K562 (cell line): Measurements from ENCODE around the gene GAPDHS. TPM values are rescaled to one million over a fixed set of nuclear protein-coding genes. Genes with fewer than 3 reads are reported as not detected.

ENCODE experiments used
- C11orf30 ChIP-seq: fragments of 450-650 bp; IDR thresholded peaks from 2 replicates; pipeline ENCODE4 v1.6.1; 2016; ENCODE audit warnings: low read depth, mild to moderate bottlenecking
- CREM ChIP-seq: IDR thresholded peaks from 2 replicates; pipeline ENCODE4 v1.6.1; 2014; ENCODE audit warnings: antibody characterized with exemption, low read depth
- EWSR1 ChIP-seq: fragments of 450-650 bp; IDR thresholded peaks from 2 replicates; pipeline ENCODE4 v1.6.1; 2018; ENCODE audit warnings: borderline replicate concordance, mild to moderate bottlenecking, low read depth, moderate library complexity; ENCODE audit not compliant: partially characterized antibody
- EZH2 ChIP-seq: IDR thresholded peaks from 2 replicates; pipeline ENCODE4 v1.6.1; 2012; ENCODE audit warnings: low read depth, mild to moderate bottlenecking, inconsistent platforms, low read length, borderline replicate concordance
- GABPB1 ChIP-seq: sonication (generic); formaldehyde crosslinking; IDR thresholded peaks from 2 replicates; pipeline ENCODE4 v1.8.0; 2022; ENCODE audit warnings: mild to moderate bottlenecking, missing genetic modification reagents
- GTF2E2 ChIP-seq: fragments of 200-800 bp; sonication (Bioruptor generic); IDR thresholded peaks from 2 replicates; pipeline ENCODE4 v1.6.1; 2016; ENCODE audit warnings: missing genetic modification characterization, missing compliant biosample characterization
- HDAC2 ChIP-seq: fragments of 450-650 bp; IDR thresholded peaks from 2 replicates; pipeline ENCODE4 v1.6.1; 2016; ENCODE audit warnings: mild to moderate bottlenecking
- KLF16 ChIP-seq: IDR thresholded peaks from 2 replicates; pipeline ENCODE4 v1.6.1; 2016; ENCODE audit warnings: antibody characterized with exemption
- L3MBTL2 ChIP-seq: fragments of 450-650 bp; IDR thresholded peaks from 2 replicates; pipeline ENCODE4 v1.6.1; 2016; ENCODE audit warnings: mild to moderate bottlenecking, moderate library complexity
- MTA2 ChIP-seq: fragments of 450-650 bp; IDR thresholded peaks from 2 replicates; pipeline ENCODE4 v1.6.1; 2016; ENCODE audit warnings: low read depth
- POLR2G ChIP-seq: fragments of 200-400 bp; formaldehyde crosslinking; IDR thresholded peaks from 2 replicates; pipeline ENCODE4 v1.6.1; 2017; ENCODE audit warnings: low read depth, mild to moderate bottlenecking, antibody characterized with exemption, low read length, moderate library complexity
- RAD21 ChIP-seq, 2 experiments: fragments of 250-450 bp in 1 of 2; fragments of 450-650 bp in 1 of 2; sonication (Bioruptor Pico) in 1 of 2; formaldehyde crosslinking in 1 of 2; IDR thresholded peaks in 1 of 2; conservative IDR thresholded peaks in 1 of 2; 2 replicates each; pipeline versions ENCODE4 v1.4.0 to v1.8.0; 2020 to 2022; ENCODE audit warnings: mild to moderate bottlenecking in 2 of 2, moderate library complexity in 1 of 2
- RNF2 ChIP-seq: sonication (generic); IDR thresholded peaks from 2 replicates; pipeline ENCODE4 v1.6.1; 2016
- SMAD2 ChIP-seq: fragments of 150-350 bp; IDR thresholded peaks from 2 replicates; pipeline ENCODE4 v1.6.1; 2014; ENCODE audit warnings: low read depth, mild to moderate bottlenecking, low read length
- STAG1 ChIP-seq: sonication (generic); formaldehyde crosslinking; IDR thresholded peaks from 2 replicates; pipeline ENCODE4 v1.5.0; 2020; ENCODE audit warnings: missing genetic modification reagents, borderline replicate concordance
- SUPT5H ChIP-seq: fragments of 450-650 bp; IDR thresholded peaks from 2 replicates; pipeline ENCODE4 v1.6.1; 2016
- U2AF2 ChIP-seq: fragments of 200-400 bp; formaldehyde crosslinking; optimal IDR thresholded peaks from 2 replicates; pipeline ENCODE3; 2017; ENCODE audit warnings: low read depth, mild to moderate bottlenecking, low read length
- XRCC4 ChIP-seq: IDR thresholded peaks from one replicate; pipeline ENCODE4 v1.6.1; 2011; ENCODE audit not compliant: insufficient read depth, insufficient read length; ENCODE audit errors: extremely low read depth
- XRCC5 ChIP-seq: fragments of 200-400 bp; formaldehyde crosslinking; IDR thresholded peaks from 2 replicates; pipeline ENCODE4 v1.6.1; 2017; ENCODE audit warnings: low read depth, mild to moderate bottlenecking, low read length
- ZNF586 ChIP-seq: fragments of 450-650 bp; formaldehyde crosslinking; conservative IDR thresholded peaks from 2 replicates; pipeline ENCODE4 v1.4.0; 2020; ENCODE audit warnings: mild to moderate bottlenecking, moderate library complexity
- ZNF589 ChIP-seq: fragments of 200-800 bp; sonication (Bioruptor generic); IDR thresholded peaks from 2 replicates; pipeline ENCODE4 v1.6.1; 2016; ENCODE audit warnings: low read depth, missing genetic modification characterization, missing compliant biosample characterization
- polyA plus RNA-seq, 8 experiments: library from polyadenylated mRNA; depleted of rRNA in 4 of 8; stranded (reverse) in 5 of 8; unstranded in 3 of 8; fragments of >200 nt; fragmentation: Nextera tagmentation in 2 of 8; fragmentation: Illumina TruSeq in 1 of 8; extraction: Ambion mirVana in 2 of 8; extraction: Trizol in 1 of 8; gene quantifications; 2 replicates each; pipeline versions ENCODE4 v1.2.1 to v1.2.3, GENCODE V29; 2011 to 2014; ENCODE audit warnings: inconsistent platforms in 1 of 8, missing spikeins in 1 of 8
- total RNA-seq, 7 experiments: library from RNA; depleted of rRNA in 6 of 7; stranded (reverse); fragments of >200 nt in 6 of 7; fragmentation: Illumina TruSeq in 2 of 7; extraction: Trizol in 2 of 7; gene quantifications; 2 replicates each; pipeline versions ENCODE4 v1.2.1 to v1.2.3, GENCODE V29; 2011 to 2021; ENCODE audit warnings: low replicate concordance in 1 of 7
- TF ChIP-seq, protein P1 (sequence below): sonication (generic); formaldehyde crosslinking; IDR thresholded peaks from 2 replicates; pipeline ENCODE4 v1.8.1; 2023; ENCODE audit warnings: mild to moderate bottlenecking, missing genetic modification reagents, moderate library complexity
- TF ChIP-seq, protein P2 (sequence below): fragments of 450-650 bp; formaldehyde crosslinking; IDR thresholded peaks from 2 replicates; pipeline ENCODE4 v1.4.0; 2022; ENCODE audit warnings: missing genetic modification characterization
- TF ChIP-seq, protein P3 (sequence below): fragments of 450-650 bp; formaldehyde crosslinking; IDR thresholded peaks from 2 replicates; pipeline ENCODE4 v1.4.0; 2020; ENCODE audit warnings: mild to moderate bottlenecking

GAPDHS gene
- total and polyA plus RNA-seq, 9 of the 15 experiments (the other 6 are each of a cell fraction or from before 2014, with no cell fraction given), result 0.08 to 0.12 TPM; not detected in 7

DNA sequence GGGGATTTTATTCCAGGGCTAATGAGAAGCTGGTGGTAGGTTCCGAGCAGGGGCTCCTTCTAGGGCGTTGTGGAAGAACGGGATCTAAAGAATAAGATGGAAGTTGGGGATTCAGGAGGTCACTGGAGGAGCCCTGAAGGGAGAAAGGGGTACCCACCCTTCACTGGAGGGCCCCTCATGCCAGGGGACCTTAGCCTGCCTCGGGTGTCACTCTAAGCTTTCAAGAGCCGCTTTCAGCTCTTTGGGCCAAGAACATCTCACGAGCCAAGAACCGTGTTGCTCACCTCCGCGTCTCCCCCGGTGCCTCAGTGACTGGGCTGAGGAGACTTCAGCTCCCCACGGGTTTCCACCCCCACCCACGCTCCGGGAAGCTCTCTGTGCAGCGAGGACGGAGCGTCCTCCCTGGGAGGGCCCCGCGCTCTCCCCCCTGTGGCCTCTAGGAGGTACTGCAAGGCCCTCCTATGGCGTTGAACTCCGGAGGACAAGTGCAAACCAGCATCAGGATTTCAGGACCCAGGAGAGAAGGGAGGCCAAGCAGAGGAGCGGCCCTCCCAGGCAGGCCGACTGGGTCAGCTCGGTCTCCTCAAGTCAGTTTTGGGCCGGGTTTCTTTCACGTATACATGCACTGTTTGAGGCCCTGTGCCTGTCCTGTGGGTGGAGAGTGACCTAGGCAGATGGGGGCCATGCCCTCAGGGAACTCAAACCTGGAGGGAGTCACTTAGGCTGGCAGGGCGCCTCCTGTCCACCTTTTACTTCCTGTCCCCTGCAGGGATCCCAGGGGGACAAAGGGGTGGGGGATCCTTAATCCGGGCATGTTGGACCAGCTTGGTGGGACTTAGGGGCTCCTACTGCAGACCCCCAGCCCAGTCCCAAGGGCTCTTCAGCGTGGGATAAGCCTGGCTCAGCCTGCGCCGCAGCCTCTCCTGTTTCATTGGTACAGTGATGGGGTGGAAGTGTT lies 37.9 kb upstream of the GAPDHS start (continued):
- TF ChIP-seq POLR2G, result no peak
- peak; percentile 51; the same call in 1 of the 2 replicates for TF ChIP-seq STAG1 (CRISPR knock-in tag)
- 0 out of 2 replicates have a peak, but pooled peaks have one; percentile 56 for TF ChIP-seq EZH2
- no peak for TF ChIP-seq C11orf30
- TF ChIP-seq EWSR1, result no peak
- no peak for TF ChIP-seq U2AF2
- peak; percentile 36; the same call in 1 of the 2 replicates for TF ChIP-seq HDAC2
- 0 out of 2 replicates have a peak, but pooled peaks have one; percentile 13 for TF ChIP-seq L3MBTL2
- TF ChIP-seq SUPT5H, result no peak
- TF ChIP-seq, protein P1, sequence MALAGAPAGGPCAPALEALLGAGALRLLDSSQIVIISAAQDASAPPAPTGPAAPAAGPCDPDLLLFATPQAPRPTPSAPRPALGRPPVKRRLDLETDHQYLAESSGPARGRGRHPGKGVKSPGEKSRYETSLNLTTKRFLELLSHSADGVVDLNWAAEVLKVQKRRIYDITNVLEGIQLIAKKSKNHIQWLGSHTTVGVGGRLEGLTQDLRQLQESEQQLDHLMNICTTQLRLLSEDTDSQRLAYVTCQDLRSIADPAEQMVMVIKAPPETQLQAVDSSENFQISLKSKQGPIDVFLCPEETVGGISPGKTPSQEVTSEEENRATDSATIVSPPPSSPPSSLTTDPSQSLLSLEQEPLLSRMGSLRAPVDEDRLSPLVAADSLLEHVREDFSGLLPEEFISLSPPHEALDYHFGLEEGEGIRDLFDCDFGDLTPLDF, result no peak
- no peak for TF ChIP-seq XRCC4
- TF ChIP-seq GTF2E2 (tag), result no peak
- no peak for TF ChIP-seq MTA2
- TF ChIP-seq SMAD2, result no peak
- no peak for TF ChIP-seq GABPB1 (CRISPR knock-in tag)
- TF ChIP-seq, protein P2, sequence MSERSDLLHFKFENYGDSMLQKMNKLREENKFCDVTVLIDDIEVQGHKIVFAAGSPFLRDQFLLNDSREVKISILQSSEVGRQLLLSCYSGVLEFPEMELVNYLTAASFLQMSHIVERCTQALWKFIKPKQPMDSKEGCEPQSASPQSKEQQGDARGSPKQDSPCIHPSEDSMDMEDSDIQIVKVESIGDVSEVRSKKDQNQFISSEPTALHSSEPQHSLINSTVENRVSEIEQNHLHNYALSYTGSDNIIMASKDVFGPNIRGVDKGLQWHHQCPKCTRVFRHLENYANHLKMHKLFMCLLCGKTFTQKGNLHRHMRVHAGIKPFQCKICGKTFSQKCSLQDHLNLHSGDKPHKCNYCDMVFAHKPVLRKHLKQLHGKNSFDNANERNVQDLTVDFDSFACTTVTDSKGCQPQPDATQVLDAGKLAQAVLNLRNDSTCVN, result no peak
- no peak for TF ChIP-seq KLF16
- peak; percentile 72 to 87 for TF ChIP-seq RAD21 (CRISPR knock-in tag; conservative IDR thresholded peaks at IDR 0.05 in 1 of 2, IDR thresholded peaks at IDR 0.05 in 1 of 2)
- TF ChIP-seq RNF2, result no peak
- 0 out of 2 replicates have a peak, but pooled peaks have one; percentile 24 for TF ChIP-seq XRCC5
- TF ChIP-seq, protein P3, sequence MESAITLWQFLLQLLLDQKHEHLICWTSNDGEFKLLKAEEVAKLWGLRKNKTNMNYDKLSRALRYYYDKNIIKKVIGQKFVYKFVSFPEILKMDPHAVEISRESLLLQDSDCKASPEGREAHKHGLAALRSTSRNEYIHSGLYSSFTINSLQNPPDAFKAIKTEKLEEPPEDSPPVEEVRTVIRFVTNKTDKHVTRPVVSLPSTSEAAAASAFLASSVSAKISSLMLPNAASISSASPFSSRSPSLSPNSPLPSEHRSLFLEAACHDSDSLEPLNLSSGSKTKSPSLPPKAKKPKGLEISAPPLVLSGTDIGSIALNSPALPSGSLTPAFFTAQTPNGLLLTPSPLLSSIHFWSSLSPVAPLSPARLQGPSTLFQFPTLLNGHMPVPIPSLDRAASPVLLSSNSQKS (CRISPR knock-in tag), result no peak
- TF ChIP-seq CREM, result peak; percentile 34; the same call in 1 of the 2 replicates
- no peak for TF ChIP-seq ZNF589 (CRISPR knock-in tag)
- no peak for TF ChIP-seq ZNF586 (CRISPR knock-in tag)
